ENCODE results near the gene PHACTR4. TPM values are rescaled to one million over a fixed set of nuclear protein-coding genes. Genes with fewer than 3 reads are reported as not detected.
"Not testable (repeated sequence)": the region's sequence is repeated elsewhere in the genome, so short reads cannot be mapped to it uniquely, and the experiment has no call there.

PHACTR4 gene
- total and polyA plus RNA-seq, 9 of the 15 experiments (the other 6 are each of a cell fraction or from before 2014, with no cell fraction given), result 6.4 to 43.6 (median 14.2) TPM

- H3K27ac ChIP-seq (ENCODE audit: extremely low read depth, low read depth, low read length), result 0 out of 3 replicates have a peak overlapping the region, but pooled peaks have one; percentile 31
Observed at GRCh38 chr1:28327431-28327830, 42.1 kb upstream of the PHACTR4 start.

DNA sequence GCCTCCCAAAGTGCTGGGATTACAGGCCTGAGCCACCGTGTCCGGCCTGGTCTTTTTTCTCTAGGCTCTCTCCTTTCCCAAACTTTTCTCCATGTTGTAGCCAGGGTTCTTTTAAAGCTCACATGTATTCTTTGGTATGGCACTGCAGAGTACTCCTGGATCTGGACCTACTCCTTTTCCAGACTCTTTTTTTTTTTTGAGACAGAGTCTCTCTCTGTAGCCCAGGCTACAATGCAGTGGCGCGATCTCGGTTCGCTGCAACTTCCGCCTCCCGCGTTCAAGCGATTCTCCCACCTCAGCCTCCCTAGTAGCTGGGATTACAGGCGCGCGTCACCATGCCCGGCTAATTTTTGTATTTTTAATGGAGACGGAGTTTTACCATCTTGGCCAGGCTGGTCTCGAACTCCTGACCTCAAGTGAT is 41.3 kb upstream of the PHACTR4 start:
- H3K27me3 ChIP-seq (ENCODE audit: control insufficient read depth in 2 of 2, insufficient read depth in 2 of 2, low read length in 2 of 2), result no peaks in the 10 kb centered on the region
- H3K4me1 ChIP-seq (replicated peaks in 1 of 2; ENCODE audit: control insufficient read depth in 2 of 2, insufficient read depth in 2 of 2, low read length in 2 of 2), result peaks cover 17 to 33% of the 10 kb centered on the region in 2 experiments
- H3K27ac ChIP-seq (ENCODE audit: extremely low read depth, low read depth, low read length), result peak overlapping the region; percentile 84
- DNase-seq (ENCODE audit: extremely low read depth in 1 of 4, low spot score in 3 of 4) (peak in 1 of 4 experiments; percentile 63), ATAC-seq (peak; percentile 39), FAIRE-seq (peak; percentile 66)
- BruUV-seq (replicated peaks), result TSS peak; percentile 88
- H3K79me2 ChIP-seq (ENCODE audit: control insufficient read depth, insufficient read depth, low read length), result peaks cover 33% of the 10 kb centered on the region
- ChIA-PET CTCF (ENCODE audit: low intra/inter-chr PET ratio) (interaction anchor here (0.6 kb wide), 1 partner anchor 19 kb away, joined by 4 read pairs; no protein-coding TSS in a partner anchor), POLR2A (interaction anchor here (0.8 to 6.4 kb wide), 34 partner anchors 8 to 320 kb away, joined by 3 to 102 read pairs (median 6); partner anchors contain the start of genes ATP5IF1, DNAJC8, PHACTR4 and RCC1)
- H2AFZ ChIP-seq (ENCODE audit: low read depth, low read length), result peak overlapping the region; percentile 91
- 10% methylated on average over 16 of the region's 16 CpGs for WGBS (ENCODE audit: insufficient coverage, low coverage, missing lambda C conversion rate)
- H4K20me1 ChIP-seq (replicated peaks; ENCODE audit: control insufficient read depth, insufficient read depth, low read length), result no peaks in the 10 kb centered on the region
- in situ Hi-C loops (cut with MboI) (no loop called here), intact Hi-C loops (cut with micrococcal nuclease) (loop anchor here (2.0 to 5.0 kb wide), 3 partner anchors 23 to 81 kb away; no protein-coding TSS in a partner anchor)
- H3K9me3 ChIP-seq (replicated peaks; ENCODE audit: control insufficient read depth, insufficient read depth, low read depth, low read length), result no peaks in the 10 kb centered on the region
- peak overlapping the region; percentile 85 to 90 for H3K9ac ChIP-seq (ENCODE audit: insufficient read depth in 1 of 2, low read depth in 2 of 2, low read length in 2 of 2)
- peak overlapping the region; percentile 100 for H3K4me2 ChIP-seq (ENCODE audit: insufficient read depth, low read length)
- peak overlapping the region; percentile 72 for H3K4me3 ChIP-seq
- H3K36me3 ChIP-seq (ENCODE audit: control insufficient read depth, insufficient read depth, low read length), result peaks cover 30% of the 10 kb centered on the region
- H3K9me1 ChIP-seq (ENCODE audit: control insufficient read depth, insufficient read depth, low read length), result peaks cover 3% of the 10 kb centered on the region
- TF ChIP-seq, protein P1, sequence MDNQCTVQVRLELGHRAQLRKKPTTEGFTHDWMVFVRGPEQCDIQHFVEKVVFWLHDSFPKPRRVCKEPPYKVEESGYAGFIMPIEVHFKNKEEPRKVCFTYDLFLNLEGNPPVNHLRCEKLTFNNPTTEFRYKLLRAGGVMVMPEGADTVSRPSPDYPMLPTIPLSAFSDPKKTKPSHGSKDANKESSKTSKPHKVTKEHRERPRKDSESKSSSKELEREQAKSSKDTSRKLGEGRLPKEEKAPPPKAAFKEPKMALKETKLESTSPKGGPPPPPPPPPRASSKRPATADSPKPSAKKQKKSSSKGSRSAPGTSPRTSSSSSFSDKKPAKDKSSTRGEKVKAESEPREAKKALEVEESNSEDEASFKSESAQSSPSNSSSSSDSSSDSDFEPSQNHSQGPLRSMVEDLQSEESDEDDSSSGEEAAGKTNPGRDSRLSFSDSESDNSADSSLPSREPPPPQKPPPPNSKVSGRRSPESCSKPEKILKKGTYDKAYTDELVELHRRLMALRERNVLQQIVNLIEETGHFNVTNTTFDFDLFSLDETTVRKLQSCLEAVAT (IDR thresholded peaks at IDR 0.05), result peak in 1 of 2 experiments; percentile 96; a peak in 2 of 4 replicates
- TF ChIP-seq TCF15 (CRISPR knock-in tag; IDR thresholded peaks at IDR 0.05), result 0 out of 2 replicates have a peak, but pooled peaks have one; percentile 31
- TF ChIP-seq KAT7 (CRISPR knock-in tag; IDR thresholded peaks at IDR 0.05; ENCODE audit: borderline replicate concordance), result peak; percentile 87; the same call in 1 of the 2 replicates
- TF ChIP-seq, protein P2, sequence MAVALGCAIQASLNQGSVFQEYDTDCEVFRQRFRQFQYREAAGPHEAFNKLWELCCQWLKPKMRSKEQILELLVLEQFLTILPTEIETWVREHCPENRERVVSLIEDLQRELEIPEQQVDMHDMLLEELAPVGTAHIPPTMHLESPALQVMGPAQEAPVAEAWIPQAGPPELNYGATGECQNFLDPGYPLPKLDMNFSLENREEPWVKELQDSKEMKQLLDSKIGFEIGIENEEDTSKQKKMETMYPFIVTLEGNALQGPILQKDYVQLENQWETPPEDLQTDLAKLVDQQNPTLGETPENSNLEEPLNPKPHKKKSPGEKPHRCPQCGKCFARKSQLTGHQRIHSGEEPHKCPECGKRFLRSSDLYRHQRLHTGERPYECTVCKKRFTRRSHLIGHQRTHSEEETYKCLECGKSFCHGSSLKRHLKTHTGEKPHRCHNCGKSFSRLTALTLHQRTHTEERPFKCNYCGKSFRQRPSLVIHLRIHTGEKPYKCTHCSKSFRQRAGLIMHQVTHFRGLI (CRISPR knock-in tag; IDR thresholded peaks at IDR 0.05), result peak; percentile 65; the same call in 1 of the 2 replicates
- TF ChIP-seq ZNF644 (tag; IDR thresholded peaks at IDR 0.05; ENCODE audit: low read depth), result peak; percentile 4; the same call in 1 of the 2 replicates
- no peak for TF ChIP-seq CREBBP (IDR thresholded peaks at IDR 0.05; ENCODE audit: low read depth, low read length)
- 0 out of 2 replicates have a peak, but pooled peaks have one; percentile 40 for TF ChIP-seq OTX1 (CRISPR knock-in tag; IDR thresholded peaks at IDR 0.05)
- no peak for TF ChIP-seq SNIP1 (IDR thresholded peaks at IDR 0.05; ENCODE audit: low read depth)

More at GRCh38 chr1:28327431-28327830, 42.1 kb upstream of the PHACTR4 start:
- Histone ChIP-seq H3K4me1 (replicated peaks in 1 of 2; ENCODE audit: control insufficient read depth in 2 of 2, insufficient read depth in 2 of 2, low read length in 2 of 2) (peaks cover 17 to 25% of the 10 kb centered on the region in 2 experiments), H3K36me3 (ENCODE audit: control insufficient read depth, insufficient read depth, low read length) (peaks cover 22% of the 10 kb centered on the region; the same call in 2 of the 3 replicates), H3K79me2 (ENCODE audit: control insufficient read depth, insufficient read depth, low read length) (peaks cover 29% of the 10 kb centered on the region), H3K4me2 (ENCODE audit: insufficient read depth, low read length) (peak overlapping the region; percentile 100; the same call in 1 of the 2 replicates), H3K9ac (ENCODE audit: insufficient read depth in 1 of 2, low read depth in 2 of 2, low read length in 2 of 2) (peak overlapping the region; percentile 85 to 90; a peak in 3 of 4 replicates)
- H2AFZ ChIP-seq (ENCODE audit: low read depth, low read length); CTCF ChIA-PET (ENCODE audit: low intra/inter-chr PET ratio); H3K27me3 ChIP-seq (ENCODE audit: control insufficient read depth in 2 of 2, insufficient read depth in 2 of 2, low read length in 2 of 2); H3K4me3 ChIP-seq; H3K9me3 ChIP-seq (replicated peaks; ENCODE audit: control insufficient read depth, insufficient read depth, low read depth, low read length); H3K9me1 ChIP-seq (ENCODE audit: control insufficient read depth, insufficient read depth, low read length); ATAC-seq; H4K20me1 ChIP-seq (replicated peaks; ENCODE audit: control insufficient read depth, insufficient read depth, low read length); DNase-seq (ENCODE audit: extremely low read depth in 1 of 4, low spot score in 3 of 4); FAIRE-seq; BruUV-seq (replicated peaks); in situ Hi-C loops (cut with MboI): not testable (repeated sequence)
- intact Hi-C loops (cut with micrococcal nuclease), result loop anchor here (5.0 kb wide), 2 partner anchors 65 to 80 kb away; no protein-coding TSS in a partner anchor
- 83% methylated on average over 11 of the region's 11 CpGs for WGBS (ENCODE audit: insufficient coverage, low coverage, missing lambda C conversion rate)
- POLR2A ChIA-PET, result interaction anchor here (0.6 to 6.4 kb wide), 23 partner anchors 12 to 770 kb away, joined by 3 to 102 read pairs (median 4); partner anchors contain the start of genes ATP5IF1, RCC1, SESN2 and TAF12
- TF ChIP-seq NFIC (IDR thresholded peaks at IDR 0.05), result 0 out of 2 replicates have a peak, but pooled peaks have one; percentile 13
- 0 out of 2 replicates have a peak, but pooled peaks have one; percentile 16 for TF ChIP-seq ZNF121 (CRISPR knock-in tag; conservative IDR thresholded peaks at IDR 0.05)

Measured in K562 (cell line).